Duodenal mucosa (tissue), 2 donors: ENCODE results near the gene CTBS.
"Not testable (repeated sequence)": the region's sequence is repeated elsewhere in the genome, so short reads cannot be mapped to it uniquely, and the experiment has no call there.

Experiments
- H3K27ac ChIP-seq: one replicate; pipeline ENCODE4 v1.7.0; 2013; ENCODE audit warnings: low read depth, low read length
- H3K27me3 ChIP-seq, 2 donors: one replicate each; pipeline ENCODE4 v1.7.0; 2013; ENCODE audit warnings: low read length in 2 of 2, control low read depth in 1 of 2; ENCODE audit not compliant: insufficient read depth in 2 of 2, control insufficient read depth in 1 of 2
- H3K36me3 ChIP-seq, 2 donors: one replicate each; pipeline ENCODE4 v1.7.0; 2013; ENCODE audit warnings: low read length in 2 of 2, control low read depth in 1 of 2; ENCODE audit not compliant: insufficient read depth in 2 of 2, control insufficient read depth in 1 of 2
- H3K4me1 ChIP-seq, 2 donors: one replicate each; pipeline ENCODE4 v1.7.0; 2013; ENCODE audit warnings: low read length in 2 of 2, control low read depth in 1 of 2; ENCODE audit not compliant: insufficient read depth in 2 of 2, control insufficient read depth in 1 of 2
- H3K4me3 ChIP-seq, 2 donors: one replicate each; pipeline ENCODE4 v1.7.0; 2013; ENCODE audit warnings: low read length in 2 of 2, low read depth in 1 of 2
- H3K9ac ChIP-seq, 2 donors: one replicate each; pipeline ENCODE4 v1.7.0; 2013; ENCODE audit warnings: low read length in 2 of 2, low read depth in 1 of 2
- H3K9me3 ChIP-seq, 2 donors: one replicate each; pipeline ENCODE4 v1.7.0; 2013; ENCODE audit warnings: low read length in 2 of 2, control low read depth in 1 of 2; ENCODE audit not compliant: control insufficient read depth in 1 of 2

CTBS gene

GRCh38 chr1:84507887-84508286, 66.4 kb downstream of the CTBS start:
- peaks cover 23 to 25% of the 10 kb centered on the region in 2 donors for H3K4me1 ChIP-seq
- not testable (repeated sequence) for H3K9me3 ChIP-seq, H3K27ac ChIP-seq, H3K36me3 ChIP-seq, H3K27me3 ChIP-seq, H3K9ac ChIP-seq, H3K4me3 ChIP-seq

GRCh38 chr1:84506729-84507453, 67.3 kb downstream of the CTBS start:
- Histone ChIP-seq H3K36me3 (no peaks in the 10 kb centered on the region), H3K4me3 (peak overlapping the region; percentile 89 to 96), H3K4me1 (peaks cover 27 to 28% of the 10 kb centered on the region in 2 donors), H3K27me3 (no peaks in the 10 kb centered on the region), H3K9ac (peak overlapping the region; percentile 84 to 93), H3K9me3 (peaks cover 0 to 6% of the 10 kb centered on the region in 2 donors), H3K27ac (peak overlapping the region; percentile 94)

GRCh38 chr1:84506002-84506728, 68.1 kb downstream of the CTBS start, which contains the start of the genes GNG5 and SPATA1:
Gene GNG5, minus strand, starts transcription at chr1:84506581. Its CDS starts 490 bp downstream, at chr1:84506091.
Gene SPATA1, plus strand, starts transcription at chr1:84506386. Its CDS starts 9,974 bp downstream, at chr1:84516360.
- Histone ChIP-seq H3K4me1 (peaks cover 27 to 34% of the 10 kb centered on the region in 2 donors), H3K27me3 (no peaks in the 10 kb centered on the region), H3K4me3 (peak within 1 kb of the TSS; percentile 89 to 96), H3K36me3 (peaks cover under 1 to 4% of the 10 kb centered on the region in 2 donors), H3K27ac (peak within 1 kb of the TSS; percentile 94), H3K9ac (peak within 1 kb of the TSS; percentile 93 to 94), H3K9me3 (peaks cover 0 to 6% of the 10 kb centered on the region in 2 donors)

GRCh38 chr1:84505493-84506001, 68.7 kb downstream of the CTBS start:
- Histone ChIP-seq H3K9me3 (peaks cover 0 to 6% of the 10 kb centered on the region in 2 donors), H3K36me3 (peaks cover 2 to 4% of the 10 kb centered on the region in 2 donors), H3K9ac (peak overlapping the region; percentile 93 to 94), H3K4me1 (peaks cover 30 to 38% of the 10 kb centered on the region in 2 donors), H3K4me3 (peak overlapping the region; percentile 89 to 96), H3K27me3 (no peaks in the 10 kb centered on the region), H3K27ac (peak overlapping the region; percentile 94)

GRCh38 chr1:84504580-84505492, 69.4 kb downstream of the CTBS start:
- peak overlapping the region; percentile 93 to 94 for H3K9ac ChIP-seq
- H3K4me3 ChIP-seq, result peak overlapping the region; percentile 89 to 96
- no peaks in the 10 kb centered on the region for H3K27me3 ChIP-seq
- H3K36me3 ChIP-seq, result peaks cover 6 to 11% of the 10 kb centered on the region in 2 donors
- H3K9me3 ChIP-seq, result peaks cover 0 to 6% of the 10 kb centered on the region in 2 donors
- H3K27ac ChIP-seq, result peak overlapping the region; percentile 94
- peaks cover 32 to 38% of the 10 kb centered on the region in 2 donors for H3K4me1 ChIP-seq

- peaks cover 32 to 38% of the 10 kb centered on the region in 2 donors for H3K4me1 ChIP-seq
- no peak overlapping the region for H3K9ac ChIP-seq
These were observed 71.3 kb downstream of the CTBS start for GRCh38 chr1:84502927-84503326.

More at GRCh38 chr1:84502927-84503326, 71.3 kb downstream of the CTBS start:
- no peaks in the 10 kb centered on the region for H3K27me3 ChIP-seq
- H3K27ac ChIP-seq, result no peak overlapping the region
- H3K9me3 ChIP-seq, result no peaks in the 10 kb centered on the region
- H3K4me3 ChIP-seq, result no peak overlapping the region
- H3K36me3 ChIP-seq, result peaks cover 12 to 16% of the 10 kb centered on the region in 2 donors
